ENCODE results near the gene SMR3B.
A peak's percentile ranks its signal among the peaks of the same experiment; 100 is the strongest.

SMR3B gene

GRCh38 chr4:70360460-70360859 lies 22.5 kb upstream of the SMR3B start, which contains the start of gene SMR3A:
Gene SMR3A (plus strand): TSS chr4:70360760. CDS start chr4:70362116, 1,356 bp downstream.
- no peaks in the 10 kb centered on the region for H3K4me1 ChIP-seq
- no peak for TF ChIP-seq CTCF (IDR thresholded peaks at IDR 0.05; ENCODE audit: low read depth, low read length)
- no peaks in the 10 kb centered on the region for H3K9me3 ChIP-seq
- DNase-seq: no peak
- H3K4me3 ChIP-seq (ENCODE audit: low read depth, low read length): no peak within 1 kb of the TSS
- no peaks in the 10 kb centered on the region for H3K36me3 ChIP-seq
- H3K27me3 ChIP-seq: no peaks in the 10 kb centered on the region

- no peaks in the 10 kb centered on the region for H3K9me3 ChIP-seq
- H3K4me3 ChIP-seq (ENCODE audit: low read depth, low read length): no peak overlapping the region
- no peak for DNase-seq
- no peaks in the 10 kb centered on the region for H3K4me1 ChIP-seq
- TF ChIP-seq CTCF (IDR thresholded peaks at IDR 0.05; ENCODE audit: low read depth, low read length): no peak
- no peaks in the 10 kb centered on the region for H3K27me3 ChIP-seq
- H3K36me3 ChIP-seq: no peaks in the 10 kb centered on the region
These were observed 18.9 kb upstream of the SMR3B start for GRCh38 chr4:70364002-70364401.

GRCh38 chr4:70365479-70365878 lies 17.5 kb upstream of the SMR3B start:
- H3K4me3 ChIP-seq (ENCODE audit: low read depth, low read length): no peak overlapping the region
- DNase-seq: peak; percentile 3
- H3K36me3 ChIP-seq: no peaks in the 10 kb centered on the region
- no peaks in the 10 kb centered on the region for H3K4me1 ChIP-seq
- 0 out of 2 replicates have a peak, but pooled peaks cover under 1% of the 10 kb centered on the region for H3K27me3 ChIP-seq
- no peaks in the 10 kb centered on the region for H3K9me3 ChIP-seq
- no peak for TF ChIP-seq CTCF (IDR thresholded peaks at IDR 0.05; ENCODE audit: low read depth, low read length)

GRCh38 chr4:70367813-70368212 lies 15.1 kb upstream of the SMR3B start:
- DNase-seq: no peak
- TF ChIP-seq CTCF (IDR thresholded peaks at IDR 0.05; ENCODE audit: low read depth, low read length): no peak
- Histone ChIP-seq H3K9me3 (no peaks in the 10 kb centered on the region), H3K4me3 (ENCODE audit: low read depth, low read length) (no peak overlapping the region), H3K27me3 (peaks cover 3% of the 10 kb centered on the region; the same call in 1 of the 2 replicates), H3K36me3 (no peaks in the 10 kb centered on the region), H3K4me1 (no peaks in the 10 kb centered on the region)

- Histone ChIP-seq H3K36me3 (no peaks in the 10 kb centered on the region), H3K9me3 (no peaks in the 10 kb centered on the region), H3K4me3 (ENCODE audit: low read depth, low read length) (no peak overlapping the region), H3K27me3 (peaks cover 3% of the 10 kb centered on the region; the same call in 1 of the 2 replicates), H3K4me1 (no peaks in the 10 kb centered on the region)
- DNase-seq: no peak
- no peak for TF ChIP-seq CTCF (IDR thresholded peaks at IDR 0.05; ENCODE audit: low read depth, low read length)
These were observed 10.9 kb upstream of the SMR3B start for GRCh38 chr4:70371987-70372386.

GRCh38 chr4:70372760-70373159 lies 10.2 kb upstream of the SMR3B start:
- Histone ChIP-seq H3K9me3 (no peaks in the 10 kb centered on the region), H3K27me3 (peaks cover 3% of the 10 kb centered on the region; the same call in 1 of the 2 replicates), H3K4me3 (ENCODE audit: low read depth, low read length) (no peak overlapping the region), H3K36me3 (no peaks in the 10 kb centered on the region), H3K4me1 (no peaks in the 10 kb centered on the region)
- no peak for DNase-seq
- no peak for TF ChIP-seq CTCF (IDR thresholded peaks at IDR 0.05; ENCODE audit: low read depth, low read length)
